NCI-H460 (cell line): ENCODE measurements around the gene DEFB126. TPM values are rescaled to one million over a fixed set of nuclear protein-coding genes. Genes with fewer than 3 reads are reported as not detected.

Source experiments
- total RNA-seq: library from RNA; depleted of rRNA; stranded (reverse); fragments of >200 nt; shearing (Covaris generic); gene quantifications from 2 replicates; pipeline ENCODE4 v1.2.3, GENCODE V29; 2014; rRNA removed

Gene DEFB126
- total RNA-seq, 1 experiment from 2014 or later: not detected

Other genes with a start within 250 kb of the DEFB126 start
- not detected in 2 replicates for gene DEFB125, start 54.9 kb upstream of the DEFB126 start, total RNA-seq
- gene DEFB127, start 14.9 kb downstream of the DEFB126 start, total RNA-seq: not detected in 2 replicates
- gene DEFB128, start 47.1 kb downstream of the DEFB126 start, total RNA-seq: not detected in 2 replicates
- not detected in 2 replicates for gene DEFB129, start 84.7 kb downstream of the DEFB126 start, total RNA-seq
- not detected in 2 replicates for gene DEFB132, start 115.1 kb downstream of the DEFB126 start, total RNA-seq
- 1.0 and 3.4 TPM in 2 replicates for gene C20orf96, start 148.2 kb downstream of the DEFB126 start, total RNA-seq
- gene ZCCHC3, start 155.0 kb downstream of the DEFB126 start, total RNA-seq: 18.8 and 20.9 TPM in 2 replicates
- 11.0 and 11.1 TPM in 2 replicates for gene SOX12, start 183.0 kb downstream of the DEFB126 start, total RNA-seq
- 16.3 and 26.4 TPM in 2 replicates for gene NRSN2, start 204.5 kb downstream of the DEFB126 start, total RNA-seq
- 433 and 534 TPM in 2 replicates for gene TRIB3, start 238.2 kb downstream of the DEFB126 start, total RNA-seq